Right lobe of liver (tissue), 4 donors: ENCODE results near the gene BDH1.

Source experiments
- CTCF ChIP-seq, 4 donors: fragments of 200-600 bp in 3 of 4; fragments of 450-650 bp in 1 of 4; IDR thresholded peaks; one replicate each; pipeline versions ENCODE4 v1.5.1 to v1.8.0; 2016 to 2022; ENCODE audit warnings: antibody characterized with exemption in 4 of 4, mild to moderate bottlenecking in 2 of 4
- POLR2A ChIP-seq: fragments of 450-650 bp; IDR thresholded peaks from one replicate; pipeline ENCODE4 v1.6.1; 2017; ENCODE audit warnings: antibody characterized with exemption, mild to moderate bottlenecking
- donor health status: DM: no; HTN: no; CAD: no.
- donor health status: DM: no; HTN: no; CAD: no.
- donor health status: DM: no; HTN: yes; CAD: no.

- TF ChIP-seq CTCF (IDR thresholded peaks at IDR 0.05) (no peak), POLR2A (no peak)
These were observed 8.5 kb upstream of the BDH1 start for GRCh38 chr3:197564097-197564843.
